22Rv1 (cell line): ENCODE results near the gene FRY.

ENCODE experiments used
- CTCF ChIP-seq: fragments of 450-650 bp; IDR thresholded peaks from 2 replicates; pipeline ENCODE4 v1.5.1; 2017; ENCODE audit warnings: mild to moderate bottlenecking
- ZFX ChIP-seq: fragments of 450-650 bp; IDR thresholded peaks from 2 replicates; pipeline ENCODE4 v1.6.1; 2017; ENCODE audit warnings: antibody characterized with exemption, borderline replicate concordance

- TF ChIP-seq CTCF: no peak
- no peak for TF ChIP-seq ZFX
Observed at GRCh38 chr13:32334671-32335070, 303.1 kb downstream of the FRY start.
